Heart left ventricle (tissue), 16 donors: ENCODE measurements around the gene RALGPS1. TPM values are rescaled to one million over a fixed set of nuclear protein-coding genes. Genes with fewer than 3 reads are reported as not detected.

Experiments
- ATAC-seq, 4 donors: fragments of 200-7000 bp; cut with Tn5 transposase; one replicate each; pipeline ENCODE4 v1.9.1; 2020 to 2022; ENCODE audit warnings: moderate library complexity in 4 of 4, mild to moderate bottlenecking in 3 of 4, moderate number of reproducible peaks in 1 of 4
- DNase-seq, 5 donors: peaks; one replicate each; pipeline ENCODE4 v3.0.0-alpha.2; 2020
- H3K27ac ChIP-seq, 12 donors: fragments of 200-600 bp; sonication (generic) in 4 of 12; one replicate each; pipeline versions ENCODE4 v1.5.0 to v1.8.0; 2016 to 2022; ENCODE audit warnings: mild to moderate bottlenecking in 2 of 12
- H3K27me3 ChIP-seq, 9 donors: fragments of 200-600 bp; sonication (generic) in 2 of 9; one replicate each; pipeline versions ENCODE4 v1.5.1 to v1.8.0; 2016 to 2022; ENCODE audit warnings: mild to moderate bottlenecking in 3 of 9
- H3K36me3 ChIP-seq, 9 donors: fragments of 200-600 bp; sonication (generic) in 2 of 9; one replicate each; pipeline versions ENCODE4 v1.5.0 to v1.8.0; 2018 to 2022; ENCODE audit warnings: mild to moderate bottlenecking in 2 of 9
- H3K4me1 ChIP-seq, 12 donors: fragments of 200-600 bp; sonication (generic) in 4 of 12; one replicate each; pipeline versions ENCODE4 v1.5.0 to v1.8.0; 2016 to 2022; ENCODE audit warnings: mild to moderate bottlenecking in 3 of 12
- H3K4me3 ChIP-seq, 12 donors: fragments of 200-600 bp; sonication (generic) in 4 of 12; one replicate each; pipeline versions ENCODE4 v1.5.0 to v1.8.0; 2017 to 2022; ENCODE audit warnings: mild to moderate bottlenecking in 9 of 12, moderate library complexity in 4 of 12
- H3K9me3 ChIP-seq, 12 donors: fragments of 200-600 bp; sonication (generic) in 4 of 12; one replicate each; pipeline versions ENCODE4 v1.5.0 to v1.8.0; 2016 to 2022; ENCODE audit warnings: mild to moderate bottlenecking in 1 of 12
- POLR2A ChIP-seq, 2 donors: fragments of 450-650 bp; IDR thresholded peaks; one replicate each; pipeline ENCODE4 v1.6.1; 2017; ENCODE audit warnings: antibody characterized with exemption in 2 of 2, mild to moderate bottlenecking in 2 of 2, moderate library complexity in 2 of 2
- WGBS, 4 donors: extraction: QIAGEN DNeasy Blood & Tissue Kit in 2 of 4; methylation state at CpG; one replicate each; pipeline versions ENCODE4 v1.1.5 to v1.1.7; 2013 to 2018; 5-methylcytosine and 5-hydroxymethylcytosine counted together
- intact Hi-C, 10 donors: fragments of 100-400 bp; cut with DNase I; formaldehyde crosslinking; loops; one replicate each; pipeline versions ENCODE4 v1.11.1 to v1.14.2; 2022
- polyA plus RNA-seq, 2 donors: library from polyadenylated mRNA; stranded (reverse); fragments of 200-250 nt; gene quantifications; one replicate each; pipeline ENCODE4 v1.2.3, GENCODE V29; 2013
- total RNA-seq, 9 donors: library from RNA; depleted of rRNA in 2 of 9; stranded (reverse); fragments of >200 nt in 2 of 9; fragmentation: NEBNext Ultra II Directional in 3 of 9; extraction: Animal tissue kit (Norgen Biotek cat#: 25700) in 3 of 9; gene quantifications; one replicate each; pipeline versions ENCODE4 v1.1.0 to v1.2.4, GENCODE V29; 2016 to 2023
- TF ChIP-seq, protein P1 (sequence below), 12 donors: fragments of 200-600 bp; sonication (generic) in 4 of 12; IDR thresholded peaks; one replicate each; pipeline versions ENCODE4 v1.5.0 to v1.8.0; 2018 to 2022; ENCODE audit warnings: antibody characterized with exemption in 12 of 12, mild to moderate bottlenecking in 5 of 12
- donor health status: ischemic (EF 13 %, LVEDD 7.1; RV severe dilation, severe dysfunction).
- donor health status: healthy with polysubstance abuse.
- donor health status: DM: no; HTN: yes; CAD: no.
- donor health status: DM: no; HTN: no; CAD: no.
- donor health status: ischemic (EF 25% LVEDD 6.9; RV normal size, moderate dysfunction).
- donor health status: ischemic (EF 25% LVEDD 5.7; RV mildly dilated, moderate dysfunction).
- donor health status: healthy.
- donor health status: DM: yes; HTN: yes; CAD: no.
- donor health status: ischemic (EF 35%, LVEDD 5.7; RV mildly dilated, moderate dysfunction).
- donor health status: nonischemic (EF 11% LVEDD 7.7; RV severe dilation, severe dysfunction).
- donor health status: DM: yes; HTN: yes; CAD: no.
- donor health status: PGD.
- donor health status: ischemic (EF 29% LVEDD 5.4; RV normal size, mild dysfunction).
- donor health status: nonischemic (EF 23%, LVEDD 6.1; RV moderate dilation, normal function).

RALGPS1 gene
- total and polyA plus RNA-seq, 11 donors: 8.0 to 21.8 (median 14.4) TPM

DNA sequence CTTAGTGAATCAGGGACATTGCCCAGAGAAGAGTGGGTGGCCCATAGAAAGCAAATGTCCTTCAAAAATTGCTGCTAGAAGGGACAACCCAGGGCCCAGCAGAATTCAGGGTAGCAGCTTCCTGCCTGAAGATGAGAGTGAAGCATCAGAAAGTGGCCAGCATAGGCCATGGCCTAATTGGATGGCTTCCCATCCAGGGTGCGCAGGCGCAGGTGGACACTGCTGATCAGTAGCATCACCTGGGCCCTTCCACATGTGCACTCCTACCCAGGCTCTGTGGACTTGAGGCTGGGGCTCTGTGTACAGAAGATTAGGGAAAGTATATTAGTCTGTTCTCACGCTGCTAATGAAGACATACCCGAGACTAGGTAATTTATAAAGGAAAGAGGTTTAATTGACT lies 291.4 kb downstream of the RALGPS1 start:
- H3K27ac ChIP-seq: no peak overlapping the region
- TF ChIP-seq POLR2A (IDR thresholded peaks at IDR 0.05): no peak
- TF ChIP-seq, protein P1, sequence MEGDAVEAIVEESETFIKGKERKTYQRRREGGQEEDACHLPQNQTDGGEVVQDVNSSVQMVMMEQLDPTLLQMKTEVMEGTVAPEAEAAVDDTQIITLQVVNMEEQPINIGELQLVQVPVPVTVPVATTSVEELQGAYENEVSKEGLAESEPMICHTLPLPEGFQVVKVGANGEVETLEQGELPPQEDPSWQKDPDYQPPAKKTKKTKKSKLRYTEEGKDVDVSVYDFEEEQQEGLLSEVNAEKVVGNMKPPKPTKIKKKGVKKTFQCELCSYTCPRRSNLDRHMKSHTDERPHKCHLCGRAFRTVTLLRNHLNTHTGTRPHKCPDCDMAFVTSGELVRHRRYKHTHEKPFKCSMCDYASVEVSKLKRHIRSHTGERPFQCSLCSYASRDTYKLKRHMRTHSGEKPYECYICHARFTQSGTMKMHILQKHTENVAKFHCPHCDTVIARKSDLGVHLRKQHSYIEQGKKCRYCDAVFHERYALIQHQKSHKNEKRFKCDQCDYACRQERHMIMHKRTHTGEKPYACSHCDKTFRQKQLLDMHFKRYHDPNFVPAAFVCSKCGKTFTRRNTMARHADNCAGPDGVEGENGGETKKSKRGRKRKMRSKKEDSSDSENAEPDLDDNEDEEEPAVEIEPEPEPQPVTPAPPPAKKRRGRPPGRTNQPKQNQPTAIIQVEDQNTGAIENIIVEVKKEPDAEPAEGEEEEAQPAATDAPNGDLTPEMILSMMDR (IDR thresholded peaks at IDR 0.05): no peak
- H3K4me3 ChIP-seq: no peak overlapping the region
- no peak for ATAC-seq
- H3K27me3 ChIP-seq: no peaks in the 10 kb centered on the region
- intact Hi-C loops: loop anchor here in 1 of 10 donors (10.0 kb wide), 1 partner anchor 241 kb away; no protein-coding TSS in a partner anchor
- peaks cover 0 to 12% (median 1%) of the 10 kb centered on the region in 12 donors for H3K4me1 ChIP-seq
- DNase-seq: no peak
- H3K36me3 ChIP-seq: no peaks in the 10 kb centered on the region
- WGBS, 4 donors: 97 to 98% (median 98%) methylated on average over 4 of the region's 4 CpGs
- H3K9me3 ChIP-seq: no peaks in the 10 kb centered on the region

DNA sequence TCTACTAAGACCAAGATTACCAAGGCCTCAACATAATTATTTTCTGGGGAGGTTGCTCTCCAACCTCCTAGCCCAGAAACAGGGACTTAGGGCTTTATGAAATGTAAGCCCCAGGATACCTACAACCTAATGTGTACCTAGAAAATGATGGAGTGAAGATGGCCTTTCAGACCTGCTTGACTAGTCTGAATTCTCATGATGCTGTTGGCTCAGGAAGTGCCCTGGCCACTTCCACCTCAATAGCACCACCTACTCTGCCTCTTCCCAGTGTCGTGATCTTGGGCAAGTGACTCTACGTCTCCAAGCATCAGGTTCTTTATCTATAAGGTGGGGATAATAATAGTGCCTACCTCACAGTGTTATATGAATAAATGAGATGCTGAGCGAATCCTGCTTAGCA lies 292.1 kb downstream of the RALGPS1 start:
- no peak overlapping the region for H3K4me3 ChIP-seq
- H3K36me3 ChIP-seq: no peaks in the 10 kb centered on the region
- DNase-seq: no peak
- no peak for TF ChIP-seq POLR2A (IDR thresholded peaks at IDR 0.05)
- TF ChIP-seq, protein P1 (IDR thresholded peaks at IDR 0.05): no peak
- no peaks in the 10 kb centered on the region for H3K27me3 ChIP-seq
- H3K27ac ChIP-seq: no peak overlapping the region
- H3K9me3 ChIP-seq: no peaks in the 10 kb centered on the region
- WGBS, 4 donors: 92 to 96% (median 94%) methylated on average over 3 of the region's 3 CpGs
- intact Hi-C loops: loop anchor here in 1 of 10 donors (10.0 kb wide), 1 partner anchor 242 kb away; no protein-coding TSS in a partner anchor
- peaks cover 0 to 12% (median 1%) of the 10 kb centered on the region in 12 donors for H3K4me1 ChIP-seq
- no peak for ATAC-seq

DNA sequence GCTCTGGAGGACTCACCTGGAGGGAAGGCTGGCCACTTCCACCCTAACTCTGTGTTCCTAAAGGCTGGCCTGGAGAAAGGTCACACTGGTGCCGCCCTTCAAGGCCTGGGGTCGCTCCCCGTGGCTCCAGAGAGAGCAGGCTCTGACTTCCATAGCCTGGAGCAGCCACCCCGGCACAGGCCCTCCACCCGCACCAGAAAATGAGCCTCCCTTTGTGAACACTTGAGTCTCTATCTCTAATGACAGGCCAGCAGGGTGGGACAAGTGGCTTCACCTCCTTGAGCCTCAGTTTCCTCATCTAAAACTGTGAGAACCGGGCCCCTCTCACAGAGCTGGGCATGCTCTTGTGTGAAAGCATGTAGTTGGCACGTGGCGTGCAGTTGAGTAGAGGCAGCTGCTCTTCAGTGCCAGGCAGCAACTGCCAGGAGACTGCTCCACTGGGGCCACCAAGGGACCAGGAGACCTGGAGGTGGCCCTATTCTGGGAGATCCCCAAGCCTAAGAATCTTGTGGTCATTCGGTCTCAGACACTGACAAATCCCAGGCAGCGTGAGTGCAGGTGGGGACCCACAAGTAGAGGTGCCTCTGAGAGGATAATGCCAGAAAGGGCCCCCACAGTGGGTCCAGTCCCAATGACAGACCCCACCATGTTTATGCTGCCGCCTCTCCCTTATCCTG lies 293.3 kb downstream of the RALGPS1 start:
- ATAC-seq (no peak), DNase-seq (no peak)
- H3K9me3 ChIP-seq: no peaks in the 10 kb centered on the region
- TF ChIP-seq, protein P1 (IDR thresholded peaks at IDR 0.05): no peak
- no peak for TF ChIP-seq POLR2A (IDR thresholded peaks at IDR 0.05)
- no peak overlapping the region for H3K27ac ChIP-seq
- H3K4me1 ChIP-seq: peaks cover 0 to 12% (median 1%) of the 10 kb centered on the region in 12 donors
- H3K36me3 ChIP-seq: no peaks in the 10 kb centered on the region
- intact Hi-C loops: loop anchor here in 1 of 10 donors (10.0 kb wide), 1 partner anchor 243 kb away; no protein-coding TSS in a partner anchor
- no peak overlapping the region for H3K4me3 ChIP-seq
- WGBS, 4 donors: 83 to 93% (median 89%) methylated on average over 8 to 11 of the region's 11 CpGs
- no peaks in the 10 kb centered on the region for H3K27me3 ChIP-seq

DNA sequence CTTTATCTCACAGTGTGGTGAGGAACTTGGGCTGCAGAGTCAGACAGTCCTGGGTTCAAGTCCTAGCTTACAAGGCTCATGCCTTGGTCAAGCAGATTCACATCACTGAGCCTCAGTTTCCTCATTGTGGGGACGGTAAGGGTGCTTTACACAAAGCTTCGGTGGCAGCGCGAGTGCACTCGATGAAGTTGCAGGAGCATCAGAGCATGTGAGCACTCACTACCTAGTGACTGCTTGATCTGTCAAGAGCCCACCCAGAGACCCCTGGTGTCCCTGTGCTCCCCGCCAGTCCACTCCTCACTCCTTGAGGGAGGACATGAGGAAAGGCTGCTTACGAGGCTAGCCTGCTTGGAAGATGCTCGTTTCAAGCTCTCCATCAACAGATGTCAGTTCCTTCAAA lies 293.8 kb downstream of the RALGPS1 start:
- ATAC-seq (no peak), DNase-seq (no peak)
- Histone ChIP-seq H3K9me3 (no peaks in the 10 kb centered on the region), H3K4me3 (no peak overlapping the region), H3K36me3 (no peaks in the 10 kb centered on the region), H3K4me1 (peaks cover 0 to 12% (median 1%) of the 10 kb centered on the region in 12 donors), H3K27ac (no peak overlapping the region), H3K27me3 (no peaks in the 10 kb centered on the region)
- intact Hi-C loops: loop anchor here in 1 of 10 donors (10.0 kb wide), 1 partner anchor 244 kb away; no protein-coding TSS in a partner anchor
- WGBS, 4 donors: 92 to 97% (median 94%) methylated on average over 8 of the region's 8 CpGs
- TF ChIP-seq, protein P1 (IDR thresholded peaks at IDR 0.05): no peak
- TF ChIP-seq POLR2A (IDR thresholded peaks at IDR 0.05): no peak
